ELF-1 (cell line): ENCODE data around the gene THY1.
A peak's percentile ranks its signal among the peaks of the same experiment; 100 is the strongest.
"Not testable (repeated sequence)": the region's sequence is repeated elsewhere in the genome, so short reads cannot be mapped to it uniquely, and the experiment has no call there.

Source experiments
- DNase-seq: peaks from one replicate; pipeline ENCODE4 v3.0.0-alpha.2; 2016; ENCODE audit warnings: low read depth, low spot score

Gene THY1

GRCh38 chr11:119422809-119423508 is at the start of gene THY1:
Gene THY1 (minus strand): TSS chr11:119423172. CDS start chr11:119420905, 2,267 bp downstream.
- DNase-seq: peak; percentile 24

- no peak for DNase-seq
These were observed 49.3 kb upstream of the THY1 start for GRCh38 chr11:119472186-119472855.

GRCh38 chr11:119471329-119471728 is 48.4 kb upstream of the THY1 start:
- no peak for DNase-seq

GRCh38 chr11:119470317-119471291 is 47.6 kb upstream of the THY1 start:
- no peak for DNase-seq

GRCh38 chr11:119469506-119469905 is 46.5 kb upstream of the THY1 start:
- DNase-seq: no peak

GRCh38 chr11:119468511-119468910 is 45.5 kb upstream of the THY1 start:
- DNase-seq: no peak

GRCh38 chr11:119461229-119461963 is 38.4 kb upstream of the THY1 start:
- no peak for DNase-seq

- no peak for DNase-seq
These were observed 37.6 kb upstream of the THY1 start for GRCh38 chr11:119460582-119460981.

- DNase-seq: no peak
These were observed 37.1 kb upstream of the THY1 start for GRCh38 chr11:119460097-119460496.

GRCh38 chr11:119459293-119459976 is 36.5 kb upstream of the THY1 start:
- no peak for DNase-seq

GRCh38 chr11:119455708-119456107 is 32.7 kb upstream of the THY1 start:
- DNase-seq: not testable (repeated sequence)

- DNase-seq: not testable (repeated sequence)
These were observed 32.3 kb upstream of the THY1 start for GRCh38 chr11:119455241-119455640.

- peak; percentile 22 for DNase-seq
These were observed 30.9 kb upstream of the THY1 start for GRCh38 chr11:119453881-119454280.

- no peak for DNase-seq
These were observed 27.8 kb upstream of the THY1 start for GRCh38 chr11:119450590-119451326.

- no peak for DNase-seq
These were observed 26.5 kb upstream of the THY1 start for GRCh38 chr11:119449498-119449897.

- DNase-seq: no peak
These were observed 25.4 kb upstream of the THY1 start for GRCh38 chr11:119448380-119448779.

- no peak for DNase-seq
These were observed 24.8 kb upstream of the THY1 start for GRCh38 chr11:119447664-119448242.

- no peak for DNase-seq
These were observed 24.1 kb upstream of the THY1 start for GRCh38 chr11:119446871-119447663.

GRCh38 chr11:119446434-119446833 is 23.5 kb upstream of the THY1 start:
- DNase-seq: no peak
